GM23338 (cell line): ENCODE data around the gene CABP4. TPM values are rescaled to one million over a fixed set of nuclear protein-coding genes. Genes with fewer than 3 reads are reported as not detected.
"Not testable (repeated sequence)": the region's sequence is repeated elsewhere in the genome, so short reads cannot be mapped to it uniquely, and the experiment has no call there.

Experiments
- ATAC-seq: fragments of 200-7000 bp; cut with Tn5 transposase; 3 replicates; pipeline ENCODE4 v1.9.1; 2020
- DNase-seq: peaks from one replicate; pipeline ENCODE4 v3.0.0-alpha.2; 2015; ENCODE audit warnings: low spot score
- H2AFZ ChIP-seq: fragments of 200-600 bp; sonication (generic); 2 replicates; pipeline ENCODE4 v1.8.0; 2016; ENCODE audit warnings: antibody characterized with exemption, mild to moderate bottlenecking, moderate library complexity
- H3F3A ChIP-seq: fragments of 200-600 bp; sonication (generic); replicated peaks from 2 replicates; pipeline ENCODE4 v1.8.0; 2017; ENCODE audit warnings: antibody characterized with exemption, mixed run types, low read depth
- H3K27ac ChIP-seq: fragments of 200-600 bp; sonication (generic); 2 replicates; pipeline ENCODE4 v1.6.1; 2016; ENCODE audit warnings: low read depth
- H3K27me3 ChIP-seq: fragments of 200-600 bp; sonication (generic); 2 replicates; pipeline ENCODE4 v1.8.0; 2016; ENCODE audit warnings: mild to moderate bottlenecking, mixed run types, moderate library complexity; ENCODE audit not compliant: insufficient read depth
- H3K36me3 ChIP-seq: fragments of 200-600 bp; sonication (generic); 2 replicates; pipeline ENCODE4 v1.8.0; 2016; ENCODE audit warnings: mild to moderate bottlenecking; ENCODE audit not compliant: insufficient read depth
- H3K4me1 ChIP-seq: fragments of 200-600 bp; sonication (generic); 2 replicates; pipeline ENCODE4 v1.8.0; 2016; ENCODE audit warnings: mild to moderate bottlenecking, moderate library complexity; ENCODE audit not compliant: insufficient read depth
- H3K4me2 ChIP-seq: fragments of 200-600 bp; sonication (generic); 2 replicates; pipeline ENCODE4 v1.7.1; 2017; ENCODE audit warnings: mixed run types
- H3K4me3 ChIP-seq: fragments of 200-600 bp; sonication (generic); 2 replicates; pipeline ENCODE4 v1.6.1; 2016; ENCODE audit warnings: mixed run types
- H3K79me2 ChIP-seq: fragments of 200-600 bp; sonication (generic); replicated peaks from 2 replicates; pipeline ENCODE4 v1.8.0; 2017; ENCODE audit warnings: mild to moderate bottlenecking; ENCODE audit not compliant: insufficient read depth
- H3K9me2 ChIP-seq: fragments of 200-600 bp; sonication (generic); 2 replicates; pipeline ENCODE4 v1.8.0; 2017; ENCODE audit not compliant: insufficient read depth
- H4K20me1 ChIP-seq: fragments of 200-600 bp; sonication (generic); replicated peaks from 2 replicates; pipeline ENCODE4 v1.8.0; 2017; ENCODE audit warnings: mild to moderate bottlenecking; ENCODE audit not compliant: insufficient read depth
- H3K27ac Mint-ChIP-seq: 2 replicates; pipeline ENCODE4 v1.8.0; 2020; ENCODE audit warnings: inconsistent platforms, mild to moderate bottlenecking, moderate library complexity, mixed read lengths
- H3K27me3 Mint-ChIP-seq: 3 replicates; pipeline ENCODE4 v1.8.0; 2022; ENCODE audit warnings: low read depth, mild to moderate bottlenecking, moderate library complexity, mixed read lengths, inconsistent platforms; ENCODE audit not compliant: insufficient read depth, poor library complexity
- H3K36me3 Mint-ChIP-seq: 3 replicates; pipeline ENCODE4 v1.8.0; 2021; ENCODE audit warnings: low read depth, mild to moderate bottlenecking, inconsistent platforms, moderate library complexity, mixed read lengths
- H3K4me1 Mint-ChIP-seq: 3 replicates; pipeline ENCODE4 v1.8.0; 2020; ENCODE audit warnings: mild to moderate bottlenecking, inconsistent platforms, mixed read lengths
- H3K4me3 Mint-ChIP-seq: 3 replicates; pipeline ENCODE4 v1.8.0; 2021; ENCODE audit warnings: moderate library complexity, mild to moderate bottlenecking, inconsistent platforms, mixed read lengths
- H3K9me3 Mint-ChIP-seq: 3 replicates; pipeline ENCODE4 v1.8.0; 2020; ENCODE audit warnings: moderate library complexity, mild to moderate bottlenecking, inconsistent platforms, mixed read lengths
- EZH2phosphoT487 ChIP-seq: fragments of 200-600 bp; sonication (generic); IDR thresholded peaks from one replicate; pipeline ENCODE4 v1.8.1; 2018; ENCODE audit warnings: antibody characterized with exemption; ENCODE audit not compliant: unreplicated experiment
- JUNB ChIP-seq: IDR thresholded peaks from one replicate; pipeline ENCODE4 v1.6.1; 2016; ENCODE audit warnings: antibody characterized with exemption; ENCODE audit not compliant: unreplicated experiment
- NANOG ChIP-seq: IDR thresholded peaks from 2 replicates; pipeline ENCODE4 v1.6.1; 2016; ENCODE audit warnings: antibody characterized with exemption, borderline replicate concordance
- POLR2AphosphoS5 ChIP-seq: IDR thresholded peaks from 2 replicates; pipeline ENCODE4 v1.6.1; 2016; ENCODE audit warnings: antibody characterized with exemption, low read depth
- ZNF114 ChIP-seq: fragments of 250-450 bp; sonication (Bioruptor Pico); IDR thresholded peaks from 2 replicates; pipeline ENCODE4 v1.5.0; 2020; ENCODE audit warnings: mild to moderate bottlenecking, moderate library complexity
- polyA plus RNA-seq: library from polyadenylated mRNA; unstranded; fragments of >200 nt; fragmentation: Nextera tagmentation; extraction: Ambion mirVana; gene quantifications from 2 replicates; pipeline ENCODE4 v1.2.1, GENCODE V29; 2016
- total RNA-seq: library from RNA; depleted of rRNA; stranded (reverse); fragments of >200 nt; shearing (Covaris generic); gene quantifications from 2 replicates; pipeline ENCODE4 v1.2.3, GENCODE V29; 2014
- TF ChIP-seq, protein P1 (sequence below): IDR thresholded peaks from one replicate; pipeline ENCODE4 v1.6.1; 2018; ENCODE audit warnings: antibody characterized with exemption; ENCODE audit not compliant: unreplicated experiment
- TF ChIP-seq, protein P2 (sequence below), 2 experiments: fragments of 200-600 bp in 1 of 2; sonication (generic) in 1 of 2; conservative IDR thresholded peaks; 2 replicates each; pipeline versions ENCODE4 v1.5.1 to v1.6.1; 2016 to 2017; ENCODE audit warnings: antibody characterized with exemption in 2 of 2, low read depth in 2 of 2, mild to moderate bottlenecking in 2 of 2, moderate library complexity in 1 of 2
- TF ChIP-seq, protein P3 (sequence below): IDR thresholded peaks from 2 replicates; pipeline ENCODE4 v1.6.1; 2016; ENCODE audit warnings: antibody characterized with exemption

Gene CABP4
- total and polyA plus RNA-seq, 2 experiments from 2014 or later: 0.28 TPM; not detected in 1

DNA sequence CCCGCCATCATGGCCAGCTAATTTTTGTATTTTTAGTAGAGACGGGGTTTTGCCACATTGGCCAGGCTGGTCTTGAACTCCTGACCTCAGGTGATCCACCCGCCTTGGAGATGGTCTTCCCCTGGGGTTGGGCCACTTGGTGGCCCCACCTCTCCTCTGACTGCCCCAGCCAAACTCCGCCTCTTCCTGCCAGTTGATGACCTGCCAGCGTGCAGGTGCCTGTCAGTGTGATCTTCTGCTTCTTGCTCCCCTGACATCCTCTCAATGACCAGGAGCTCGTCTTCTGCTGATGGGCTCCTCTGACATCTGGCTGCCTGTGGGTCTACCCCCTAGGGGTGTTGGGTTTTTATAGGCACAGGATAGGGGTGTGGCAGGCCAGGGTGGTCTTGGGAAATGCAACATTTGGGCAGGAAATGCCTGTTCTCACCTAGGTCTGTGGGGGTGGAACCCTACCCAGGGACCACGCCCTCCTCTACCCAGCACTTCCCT lies 30.8 kb downstream of the CABP4 start:
- ATAC-seq, H3K4me2 ChIP-seq, H3K4me3 Mint-ChIP-seq, H3K9me3 Mint-ChIP-seq, H3F3A ChIP-seq, H2AFZ ChIP-seq, H3K27me3 ChIP-seq, H3K79me2 ChIP-seq, H3K9me2 ChIP-seq, H3K4me1 ChIP-seq, H3K36me3 ChIP-seq, H3K27ac ChIP-seq, H3K4me3 ChIP-seq, H4K20me1 ChIP-seq, H3K27ac Mint-ChIP-seq: not testable (repeated sequence)
- peak; percentile 58 for DNase-seq
- peaks cover 14% of the 10 kb centered on the region; the same call in 1 of the 3 replicates for H3K36me3 Mint-ChIP-seq
- peaks cover 27% of the 10 kb centered on the region for H3K27me3 Mint-ChIP-seq
- peaks cover 23% of the 10 kb centered on the region for H3K4me1 Mint-ChIP-seq

DNA sequence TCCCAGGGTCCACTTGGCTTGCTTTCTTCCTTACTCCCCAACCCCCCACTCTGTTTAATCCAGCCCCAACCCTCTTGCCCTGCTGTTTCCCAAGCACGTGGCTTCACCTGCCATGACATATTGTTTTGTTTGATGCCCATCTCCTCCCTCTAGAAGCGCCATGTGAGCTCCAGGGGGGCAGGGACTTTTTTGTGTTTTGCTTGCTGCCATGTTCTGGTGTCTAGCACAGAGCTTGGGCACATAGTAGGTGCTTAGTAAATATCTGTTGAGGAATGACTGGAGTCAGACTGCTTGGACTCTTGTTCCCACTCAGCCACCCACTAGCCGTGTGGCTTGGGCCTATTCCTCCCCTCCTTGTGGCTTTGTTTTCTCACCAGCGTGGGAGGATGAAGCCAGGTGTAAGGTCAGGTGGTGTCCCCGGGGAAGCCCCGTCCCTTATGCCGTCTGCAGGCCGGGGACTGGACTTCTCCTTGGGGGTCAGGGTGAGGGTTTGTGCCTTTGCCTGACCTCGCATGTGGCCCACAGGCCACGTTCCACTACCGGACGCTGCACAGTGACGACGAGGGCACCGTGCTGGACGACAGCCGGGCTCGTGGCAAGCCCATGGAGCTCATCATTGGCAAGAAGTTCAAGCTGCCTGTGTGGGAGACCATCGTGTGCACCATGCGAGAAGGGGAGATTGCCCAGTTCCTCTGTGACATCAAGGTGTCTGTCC lies 31.5 kb downstream of the CABP4 start:
- H3K36me3 ChIP-seq: no peaks in the 10 kb centered on the region; the same call in 1 of the 2 replicates
- H3K27me3 Mint-ChIP-seq: peaks cover 23% of the 10 kb centered on the region
- H3K9me2 ChIP-seq: no peaks in the 10 kb centered on the region
- H3K79me2 ChIP-seq: no peaks in the 10 kb centered on the region
- H2AFZ ChIP-seq: no peak overlapping the region
- H3K4me2 ChIP-seq: no peak overlapping the region
- H3K4me1 Mint-ChIP-seq: peaks cover 23% of the 10 kb centered on the region
- ATAC-seq: no peak
- no peak for DNase-seq
- no peaks in the 10 kb centered on the region for H3F3A ChIP-seq
- H3K27ac Mint-ChIP-seq: no peak overlapping the region
- peaks cover 8% of the 10 kb centered on the region for H3K27me3 ChIP-seq
- H3K4me1 ChIP-seq: no peaks in the 10 kb centered on the region; the same call in 1 of the 2 replicates
- no peaks in the 10 kb centered on the region; the same call in 1 of the 2 replicates for H4K20me1 ChIP-seq
- H3K4me3 Mint-ChIP-seq: no peak overlapping the region; the same call in 2 of the 3 replicates
- H3K27ac ChIP-seq: no peak overlapping the region
- H3K9me3 Mint-ChIP-seq: peaks cover 4% of the 10 kb centered on the region; the same call in 2 of the 3 replicates
- peaks cover 14% of the 10 kb centered on the region; the same call in 1 of the 3 replicates for H3K36me3 Mint-ChIP-seq
- no peak overlapping the region for H3K4me3 ChIP-seq
- no peak for TF ChIP-seq NANOG
- no peak for TF ChIP-seq EZH2phosphoT487
- TF ChIP-seq, protein P1, sequence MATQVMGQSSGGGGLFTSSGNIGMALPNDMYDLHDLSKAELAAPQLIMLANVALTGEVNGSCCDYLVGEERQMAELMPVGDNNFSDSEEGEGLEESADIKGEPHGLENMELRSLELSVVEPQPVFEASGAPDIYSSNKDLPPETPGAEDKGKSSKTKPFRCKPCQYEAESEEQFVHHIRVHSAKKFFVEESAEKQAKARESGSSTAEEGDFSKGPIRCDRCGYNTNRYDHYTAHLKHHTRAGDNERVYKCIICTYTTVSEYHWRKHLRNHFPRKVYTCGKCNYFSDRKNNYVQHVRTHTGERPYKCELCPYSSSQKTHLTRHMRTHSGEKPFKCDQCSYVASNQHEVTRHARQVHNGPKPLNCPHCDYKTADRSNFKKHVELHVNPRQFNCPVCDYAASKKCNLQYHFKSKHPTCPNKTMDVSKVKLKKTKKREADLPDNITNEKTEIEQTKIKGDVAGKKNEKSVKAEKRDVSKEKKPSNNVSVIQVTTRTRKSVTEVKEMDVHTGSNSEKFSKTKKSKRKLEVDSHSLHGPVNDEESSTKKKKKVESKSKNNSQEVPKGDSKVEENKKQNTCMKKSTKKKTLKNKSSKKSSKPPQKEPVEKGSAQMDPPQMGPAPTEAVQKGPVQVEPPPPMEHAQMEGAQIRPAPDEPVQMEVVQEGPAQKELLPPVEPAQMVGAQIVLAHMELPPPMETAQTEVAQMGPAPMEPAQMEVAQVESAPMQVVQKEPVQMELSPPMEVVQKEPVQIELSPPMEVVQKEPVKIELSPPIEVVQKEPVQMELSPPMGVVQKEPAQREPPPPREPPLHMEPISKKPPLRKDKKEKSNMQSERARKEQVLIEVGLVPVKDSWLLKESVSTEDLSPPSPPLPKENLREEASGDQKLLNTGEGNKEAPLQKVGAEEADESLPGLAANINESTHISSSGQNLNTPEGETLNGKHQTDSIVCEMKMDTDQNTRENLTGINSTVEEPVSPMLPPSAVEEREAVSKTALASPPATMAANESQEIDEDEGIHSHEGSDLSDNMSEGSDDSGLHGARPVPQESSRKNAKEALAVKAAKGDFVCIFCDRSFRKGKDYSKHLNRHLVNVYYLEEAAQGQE: no peak
- TF ChIP-seq POLR2AphosphoS5: no peak
- TF ChIP-seq, protein P2, sequence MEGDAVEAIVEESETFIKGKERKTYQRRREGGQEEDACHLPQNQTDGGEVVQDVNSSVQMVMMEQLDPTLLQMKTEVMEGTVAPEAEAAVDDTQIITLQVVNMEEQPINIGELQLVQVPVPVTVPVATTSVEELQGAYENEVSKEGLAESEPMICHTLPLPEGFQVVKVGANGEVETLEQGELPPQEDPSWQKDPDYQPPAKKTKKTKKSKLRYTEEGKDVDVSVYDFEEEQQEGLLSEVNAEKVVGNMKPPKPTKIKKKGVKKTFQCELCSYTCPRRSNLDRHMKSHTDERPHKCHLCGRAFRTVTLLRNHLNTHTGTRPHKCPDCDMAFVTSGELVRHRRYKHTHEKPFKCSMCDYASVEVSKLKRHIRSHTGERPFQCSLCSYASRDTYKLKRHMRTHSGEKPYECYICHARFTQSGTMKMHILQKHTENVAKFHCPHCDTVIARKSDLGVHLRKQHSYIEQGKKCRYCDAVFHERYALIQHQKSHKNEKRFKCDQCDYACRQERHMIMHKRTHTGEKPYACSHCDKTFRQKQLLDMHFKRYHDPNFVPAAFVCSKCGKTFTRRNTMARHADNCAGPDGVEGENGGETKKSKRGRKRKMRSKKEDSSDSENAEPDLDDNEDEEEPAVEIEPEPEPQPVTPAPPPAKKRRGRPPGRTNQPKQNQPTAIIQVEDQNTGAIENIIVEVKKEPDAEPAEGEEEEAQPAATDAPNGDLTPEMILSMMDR (conservative IDR thresholded peaks at IDR 0.05; ENCODE audit: low read depth in 2 of 2): no peak
- TF ChIP-seq ZNF114 (CRISPR knock-in tag): no peak
- TF ChIP-seq JUNB: no peak
- TF ChIP-seq, protein P3, sequence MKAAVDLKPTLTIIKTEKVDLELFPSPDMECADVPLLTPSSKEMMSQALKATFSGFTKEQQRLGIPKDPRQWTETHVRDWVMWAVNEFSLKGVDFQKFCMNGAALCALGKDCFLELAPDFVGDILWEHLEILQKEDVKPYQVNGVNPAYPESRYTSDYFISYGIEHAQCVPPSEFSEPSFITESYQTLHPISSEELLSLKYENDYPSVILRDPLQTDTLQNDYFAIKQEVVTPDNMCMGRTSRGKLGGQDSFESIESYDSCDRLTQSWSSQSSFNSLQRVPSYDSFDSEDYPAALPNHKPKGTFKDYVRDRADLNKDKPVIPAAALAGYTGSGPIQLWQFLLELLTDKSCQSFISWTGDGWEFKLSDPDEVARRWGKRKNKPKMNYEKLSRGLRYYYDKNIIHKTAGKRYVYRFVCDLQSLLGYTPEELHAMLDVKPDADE: no peak
